ENCODE data around the gene ETV2. TPM values are rescaled to one million over a fixed set of nuclear protein-coding genes. Genes with fewer than 3 reads are reported as not detected.

Gene ETV2
- total RNA-seq, 2 donors from 2014 or later: 1.2 to 6.6 TPM

- Histone ChIP-seq H3K27me3 (replicated peaks; ENCODE audit: insufficient read depth) (no peaks in the 10 kb centered on the region), H3K27ac (no peak overlapping the region), H3K4me3 (no peak overlapping the region), H3K9me3 (no peaks in the 10 kb centered on the region), H3K36me3 (no peaks in the 10 kb centered on the region), H3K4me1 (replicated peaks) (no peaks in the 10 kb centered on the region)
- DNase-seq (ENCODE audit: low spot score): no peak
- intact Hi-C loops (cut with DNase I): no loop called here
- no peak for TF ChIP-seq POLR2A (IDR thresholded peaks at IDR 0.05)
- TF ChIP-seq POLR2AphosphoS5 (IDR thresholded peaks at IDR 0.05): no peak
- no peak for TF ChIP-seq CTCF (IDR thresholded peaks at IDR 0.05)
- WGBS: 61% methylated on average over 7 of the region's 7 CpGs
These were observed 24.1 kb downstream of the ETV2 start for GRCh38 chr19:35665604-35666003.

GRCh38 chr19:35666251-35666913, 24.8 kb downstream of the ETV2 start, which contains the start of gene UPK1A:
Gene UPK1A, plus strand, starts transcription at chr19:35666517. Its CDS starts 296 bp downstream, at chr19:35666813.
- no peaks in the 10 kb centered on the region for H3K27me3 ChIP-seq (replicated peaks; ENCODE audit: insufficient read depth)
- H3K36me3 ChIP-seq: no peaks in the 10 kb centered on the region
- H3K9me3 ChIP-seq: no peaks in the 10 kb centered on the region
- intact Hi-C loops (cut with DNase I): no loop called here
- peak; percentile 63 for DNase-seq (ENCODE audit: low spot score)
- H3K4me3 ChIP-seq: no peak within 1 kb of the TSS
- TF ChIP-seq POLR2AphosphoS5 (IDR thresholded peaks at IDR 0.05) (peak; percentile 70), POLR2A (IDR thresholded peaks at IDR 0.05) (no peak)
- WGBS: 35% methylated on average over 7 of the region's 16 CpGs
- H3K27ac ChIP-seq: no peak within 1 kb of the TSS
- H3K4me1 ChIP-seq (replicated peaks): no peaks in the 10 kb centered on the region

GRCh38 chr19:35669566-35669965, 28.0 kb downstream of the ETV2 start:
- Histone ChIP-seq H3K27ac (no peak overlapping the region), H3K4me3 (no peak overlapping the region), H3K9me3 (no peaks in the 10 kb centered on the region), H3K36me3 (no peaks in the 10 kb centered on the region), H3K4me1 (replicated peaks) (no peaks in the 10 kb centered on the region), H3K27me3 (replicated peaks; ENCODE audit: insufficient read depth) (no peaks in the 10 kb centered on the region)
- TF ChIP-seq CTCF (IDR thresholded peaks at IDR 0.05) (no peak), POLR2AphosphoS5 (IDR thresholded peaks at IDR 0.05) (no peak), POLR2A (IDR thresholded peaks at IDR 0.05) (no peak)
- intact Hi-C loops (cut with DNase I): no loop called here
- WGBS: 81% methylated on average over 6 of the region's 6 CpGs
- DNase-seq (ENCODE audit: low spot score): no peak

- no peak for TF ChIP-seq CTCF (IDR thresholded peaks at IDR 0.05)
- TF ChIP-seq POLR2A (IDR thresholded peaks at IDR 0.05): no peak
- Histone ChIP-seq H3K27ac (no peak overlapping the region), H3K9me3 (no peaks in the 10 kb centered on the region), H3K27me3 (replicated peaks; ENCODE audit: insufficient read depth) (no peaks in the 10 kb centered on the region), H3K36me3 (no peaks in the 10 kb centered on the region), H3K4me3 (no peak overlapping the region), H3K4me1 (replicated peaks) (no peaks in the 10 kb centered on the region)
- intact Hi-C loops (cut with DNase I): no loop called here
- DNase-seq (ENCODE audit: low spot score): no peak
- 58% methylated on average over 4 of the region's 4 CpGs for WGBS
These were observed 28.4 kb downstream of the ETV2 start for GRCh38 chr19:35669974-35670373.

- no peak overlapping the region for H3K4me3 ChIP-seq
- H3K9me3 ChIP-seq: no peaks in the 10 kb centered on the region
- intact Hi-C loops (cut with DNase I): no loop called here
These were observed 29.1 kb downstream of the ETV2 start for GRCh38 chr19:35670686-35671085.

More at GRCh38 chr19:35670686-35671085, 29.1 kb downstream of the ETV2 start:
- DNase-seq (ENCODE audit: low spot score): no peak
- H3K4me1 ChIP-seq (replicated peaks): no peaks in the 10 kb centered on the region
- H3K36me3 ChIP-seq: no peaks in the 10 kb centered on the region
- H3K27me3 ChIP-seq (replicated peaks; ENCODE audit: insufficient read depth): no peaks in the 10 kb centered on the region
- H3K27ac ChIP-seq: no peak overlapping the region
- no peak for TF ChIP-seq POLR2AphosphoS5 (IDR thresholded peaks at IDR 0.05)
- TF ChIP-seq CTCF (IDR thresholded peaks at IDR 0.05): no peak
- TF ChIP-seq POLR2A (IDR thresholded peaks at IDR 0.05): no peak
- WGBS: 87% methylated on average over 1 of the region's 1 CpG
